ENCODE results near the gene LNX2.

LNX2 gene

DNA sequence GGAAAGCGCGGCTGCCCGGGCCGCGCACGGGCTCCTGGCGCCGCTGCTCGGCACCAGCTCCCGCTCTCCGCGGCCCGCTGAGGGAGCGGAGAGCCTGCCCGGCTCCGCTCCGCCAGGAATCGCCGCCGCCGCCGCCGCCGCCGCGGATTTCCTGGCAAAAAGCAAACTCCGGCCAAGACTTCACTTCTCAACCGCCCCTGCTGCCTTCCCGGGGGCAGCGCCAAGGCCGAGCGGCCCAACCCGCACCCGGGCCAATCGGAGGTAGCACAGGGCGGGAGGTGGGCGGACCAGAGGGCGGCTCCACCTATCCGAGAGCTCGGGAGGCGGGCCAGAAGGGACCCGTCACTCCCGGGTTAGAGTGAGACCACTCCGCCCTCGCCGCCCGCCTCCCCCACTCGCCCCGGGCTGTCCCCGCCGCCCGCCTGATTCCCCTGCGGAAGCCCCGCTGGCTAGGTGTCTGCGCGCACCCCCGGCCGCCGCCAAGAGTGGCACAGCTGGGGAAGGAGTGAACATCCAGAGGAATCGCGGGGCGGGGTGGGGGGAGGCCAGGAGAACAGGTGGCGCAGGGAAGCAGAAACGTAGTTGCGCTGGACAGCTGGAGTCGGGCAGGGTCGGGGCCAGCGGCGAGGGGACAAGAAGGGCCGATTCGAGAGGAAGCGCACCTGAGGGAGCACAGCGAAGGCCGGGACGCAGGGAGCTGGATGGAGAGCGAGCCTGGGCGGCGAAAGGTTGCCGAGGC is at the start of gene LNX2:
Gene LNX2 (minus strand): TSS at position 153 of the 739 bp plus-strand sequence. CDS start 38,826 bp downstream, outside the sequence.
- DNase-seq (ENCODE audit: low read depth in 2 of 2) = peak; percentile 96

DNA sequence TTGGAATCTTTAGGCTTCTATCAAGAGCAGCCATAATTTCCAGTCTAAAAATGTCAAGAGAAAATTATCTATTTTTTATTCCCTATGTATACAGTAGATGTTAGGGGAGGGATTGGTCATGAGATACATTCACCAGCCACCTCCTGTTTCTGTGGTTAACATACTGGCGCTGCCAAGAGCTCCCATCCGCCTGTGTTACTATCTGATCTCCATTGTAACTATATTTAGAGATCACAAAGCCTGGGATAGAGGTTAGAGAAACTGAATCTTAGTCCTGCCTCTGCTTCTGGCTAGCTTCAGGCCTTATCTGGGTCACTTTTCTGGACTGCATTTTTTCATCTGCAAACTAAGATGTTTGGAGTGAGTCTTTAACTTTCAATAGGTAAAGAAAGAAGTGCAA is 47.6 kb upstream of the LNX2 start:
- DNase-seq (ENCODE audit: low read depth in 2 of 2) = no peak

DNA sequence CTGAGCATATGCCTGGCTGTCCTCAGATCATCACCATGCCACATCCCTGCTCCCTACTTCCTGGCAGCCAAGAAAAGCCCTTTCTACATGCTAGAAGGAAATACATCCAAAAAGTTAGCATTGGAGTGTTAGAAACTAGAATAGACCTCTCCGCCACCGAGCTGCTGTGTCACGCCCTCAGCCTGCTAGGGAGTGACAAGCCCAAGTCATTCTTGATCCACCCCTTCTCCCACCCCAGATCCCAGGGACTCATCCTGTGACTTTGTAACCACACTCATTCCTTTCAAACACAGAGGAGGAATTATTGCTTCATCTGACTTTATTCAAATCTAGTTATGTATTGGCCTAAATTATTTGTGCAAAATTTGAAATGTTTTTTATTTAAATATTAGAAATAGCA is 46.6 kb upstream of the LNX2 start:
- DNase-seq (ENCODE audit: low read depth in 2 of 2) = no peak

DNA sequence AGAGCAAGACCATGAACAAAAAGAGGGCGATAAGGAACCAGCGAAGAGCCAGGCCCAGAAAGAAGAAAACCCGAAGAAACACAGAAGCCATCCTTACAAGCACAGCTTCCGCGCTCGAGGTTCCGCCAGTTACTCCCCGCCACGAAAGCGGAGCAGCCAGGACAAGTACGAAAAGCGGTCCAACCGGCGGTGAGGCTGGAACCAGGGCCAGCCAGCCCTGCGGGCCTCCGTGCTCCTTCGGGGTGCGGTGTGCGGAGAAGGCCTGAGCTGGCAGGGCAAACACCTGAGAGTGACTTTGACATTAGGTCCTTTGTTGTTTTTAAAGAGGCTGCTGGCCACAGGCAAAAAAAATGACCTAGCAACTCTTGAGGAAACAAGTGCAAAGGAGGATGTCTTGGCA is 45.4 kb upstream of the LNX2 start:
- no peak for DNase-seq (ENCODE audit: low read depth in 2 of 2)

DNA sequence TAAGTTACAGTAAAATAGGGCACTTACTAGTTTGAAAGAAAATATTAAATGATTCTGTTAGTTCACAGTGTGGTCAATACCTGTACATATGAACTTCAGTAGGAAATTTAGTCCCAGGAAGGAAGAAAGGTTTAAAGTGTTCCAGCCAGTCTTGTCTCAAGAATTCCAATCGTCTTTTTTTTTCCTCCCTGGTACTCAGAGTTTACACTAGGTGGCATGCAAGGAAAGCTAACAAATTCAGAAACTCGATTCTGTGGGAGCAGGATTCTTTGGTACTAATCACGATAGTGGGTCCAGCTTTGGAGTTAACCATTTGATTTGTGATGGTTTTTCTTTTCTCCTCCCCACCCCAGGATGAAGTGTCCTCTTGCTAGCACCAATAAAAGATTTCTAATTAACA is 45.0 kb upstream of the LNX2 start:
- DNase-seq (ENCODE audit: low read depth in 2 of 2) = no peak

DNA sequence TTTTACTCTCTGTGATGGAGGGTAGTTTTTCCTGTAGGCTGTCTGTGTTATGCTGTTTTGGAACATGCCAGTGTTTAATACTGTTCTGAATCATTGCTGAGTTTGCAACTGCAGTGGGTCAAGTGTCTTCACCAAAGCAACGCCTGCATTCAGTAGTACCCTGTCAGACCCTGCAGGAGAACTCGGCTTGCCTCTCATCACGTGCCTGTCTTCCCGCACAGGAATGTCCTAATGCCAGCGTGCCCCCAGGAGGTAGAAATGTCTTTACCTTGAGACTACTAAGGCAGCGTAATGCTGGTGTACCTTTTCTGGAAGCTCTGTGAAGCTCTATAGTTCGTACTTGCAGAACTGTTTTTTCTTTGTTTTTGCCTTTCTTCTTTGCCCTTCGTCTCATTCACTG is 43.6 kb upstream of the LNX2 start:
- no peak for DNase-seq (ENCODE audit: low read depth in 2 of 2)

DNA sequence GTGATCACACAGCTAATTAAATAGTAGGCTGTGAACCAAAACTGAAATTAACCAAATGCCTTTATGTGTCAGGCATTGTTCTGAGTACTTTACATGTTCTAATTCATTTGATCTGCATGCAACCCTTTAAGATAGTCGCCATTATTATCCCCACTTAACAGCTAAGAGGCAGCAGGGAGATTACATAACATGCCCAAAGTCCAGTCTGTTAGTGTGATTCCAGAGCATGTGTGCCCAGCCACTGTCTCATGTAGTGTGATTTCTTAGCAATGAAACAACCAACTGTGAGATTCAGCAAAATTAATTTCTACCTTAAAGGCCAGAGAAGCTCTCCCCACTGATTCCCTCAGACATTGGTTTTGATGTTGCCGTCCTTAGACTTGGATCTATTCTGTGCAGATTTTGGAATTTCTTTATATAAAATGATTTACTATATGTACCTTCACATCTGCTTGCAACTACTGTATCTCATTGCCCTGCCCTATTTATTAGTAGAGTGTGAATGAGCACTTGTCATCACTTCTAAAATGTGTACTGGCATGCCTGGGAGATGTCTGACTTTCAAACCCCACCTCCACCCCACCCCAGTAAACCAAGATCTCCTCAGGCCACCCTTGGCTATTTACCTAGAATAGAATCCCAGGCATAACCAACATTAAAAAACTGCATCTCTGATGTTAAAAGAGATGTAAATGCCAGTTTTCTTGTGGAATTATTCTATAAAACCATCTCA is 42.6 kb upstream of the LNX2 start:
- no peak for DNase-seq (ENCODE audit: low read depth in 2 of 2)

DNA sequence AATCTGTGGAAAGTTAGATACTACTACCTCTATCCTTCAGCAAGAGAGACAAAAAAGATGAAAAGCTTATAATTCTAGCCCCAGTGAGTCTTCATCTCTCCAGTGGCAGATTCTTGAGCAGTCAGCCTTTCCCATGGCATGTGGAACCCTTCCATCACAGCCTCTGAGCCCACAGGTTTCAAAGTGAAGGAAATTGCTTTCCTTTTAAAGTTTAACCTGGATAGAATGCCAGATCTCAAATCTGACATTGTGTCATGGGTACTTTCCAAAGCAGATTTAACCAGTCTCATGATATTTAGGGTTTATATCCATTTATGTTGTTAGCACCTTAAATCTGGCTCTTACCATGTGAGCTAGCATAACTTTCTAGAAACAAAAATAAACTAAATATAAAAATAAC is 40.7 kb upstream of the LNX2 start:
- no peak for DNase-seq (ENCODE audit: low read depth in 2 of 2)

DNA sequence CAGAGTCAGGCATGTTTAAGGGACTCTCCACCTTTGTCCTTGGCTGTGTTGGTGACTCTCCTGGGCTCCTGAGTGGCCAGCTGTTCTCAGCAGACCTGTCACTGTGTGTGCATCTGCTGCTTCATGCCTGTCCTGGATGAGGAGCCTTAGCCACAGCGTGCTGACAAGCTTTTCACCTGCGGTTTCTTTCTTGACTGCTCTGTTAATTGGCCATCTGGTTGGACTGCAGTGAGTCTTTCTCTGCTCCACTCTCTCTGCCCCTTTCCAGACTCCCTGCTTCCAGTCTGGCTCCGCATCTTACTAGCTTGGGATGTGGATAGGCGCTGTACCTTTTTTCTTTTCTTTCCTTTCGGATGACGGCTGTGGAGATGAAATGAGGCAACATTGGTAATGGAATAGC is 40.2 kb upstream of the LNX2 start:
- DNase-seq (ENCODE audit: low read depth in 2 of 2) = no peak

DNA sequence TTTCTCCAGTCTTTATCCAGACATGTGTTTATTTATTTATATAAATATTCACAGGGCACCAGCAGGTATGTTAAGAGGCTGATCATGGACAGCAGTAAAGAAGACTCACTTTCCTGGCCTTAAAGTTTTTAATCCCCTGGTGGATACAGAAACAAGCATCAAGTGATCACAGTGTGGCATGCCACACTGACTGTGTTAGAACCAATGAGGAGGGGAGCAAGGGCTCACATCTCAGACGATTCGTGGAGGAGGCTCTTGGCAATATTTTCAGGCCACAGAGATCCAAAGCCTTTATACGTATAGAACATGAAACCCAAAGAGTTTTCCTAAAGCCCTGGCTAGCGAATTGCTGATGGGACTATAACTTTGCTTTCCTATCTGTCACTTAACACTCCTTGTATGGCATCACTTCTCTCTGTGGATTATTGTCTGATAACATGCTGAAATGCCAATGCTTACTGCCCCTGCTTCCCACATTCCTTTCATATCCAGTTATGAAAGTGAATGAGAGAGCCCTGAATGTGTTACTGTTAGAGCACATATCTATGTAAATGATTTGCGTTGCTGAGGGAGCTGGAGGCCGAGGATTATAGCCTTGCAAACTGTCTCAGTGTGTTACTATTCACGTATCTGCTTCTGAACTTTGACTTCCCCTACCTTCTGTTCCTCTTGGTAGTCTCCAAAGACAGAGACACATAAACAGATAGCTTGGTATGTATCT is 39.0 kb upstream of the LNX2 start:
- no peak for DNase-seq (ENCODE audit: low read depth in 2 of 2)

DNA sequence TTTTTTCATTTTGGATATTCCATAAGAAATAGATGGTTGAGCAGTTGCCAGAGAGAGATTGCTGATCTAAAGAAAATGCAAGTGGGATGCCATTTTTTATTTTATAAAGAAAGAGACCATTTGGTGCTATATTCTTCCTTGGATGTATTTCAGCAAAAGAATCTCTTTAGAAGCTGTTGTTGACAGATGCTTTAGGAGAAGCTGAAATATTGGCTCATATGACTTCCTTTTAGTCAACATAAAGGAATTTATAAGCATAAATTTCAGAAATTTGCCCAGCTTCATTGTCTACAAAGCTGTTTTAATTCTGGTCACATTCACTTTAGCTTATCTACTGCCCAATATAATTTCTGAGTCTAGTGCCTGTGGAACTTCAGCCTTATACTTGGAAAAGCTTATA is 38.2 kb upstream of the LNX2 start:
- DNase-seq (ENCODE audit: low read depth in 2 of 2) = no peak

DNA sequence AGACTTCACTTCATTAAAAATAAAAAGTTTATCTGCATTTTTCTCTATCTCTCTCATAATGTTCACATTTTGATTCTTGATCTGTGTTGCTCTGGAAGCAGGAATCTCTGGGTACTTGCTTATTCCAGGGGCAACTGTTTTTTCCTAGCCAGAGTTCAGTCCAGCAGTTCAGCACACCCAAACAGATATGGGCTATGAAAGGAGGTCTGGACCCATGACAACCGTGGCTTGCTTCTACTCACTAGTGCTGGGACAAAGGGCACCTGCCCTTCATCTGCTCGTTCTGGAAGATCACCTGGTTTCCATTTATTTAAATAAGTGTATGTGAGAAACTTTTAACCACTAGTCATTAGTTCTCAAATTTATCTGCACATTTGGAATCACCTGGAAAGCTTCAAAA is 37.4 kb upstream of the LNX2 start:
- DNase-seq (ENCODE audit: low read depth in 2 of 2) = no peak

DNA sequence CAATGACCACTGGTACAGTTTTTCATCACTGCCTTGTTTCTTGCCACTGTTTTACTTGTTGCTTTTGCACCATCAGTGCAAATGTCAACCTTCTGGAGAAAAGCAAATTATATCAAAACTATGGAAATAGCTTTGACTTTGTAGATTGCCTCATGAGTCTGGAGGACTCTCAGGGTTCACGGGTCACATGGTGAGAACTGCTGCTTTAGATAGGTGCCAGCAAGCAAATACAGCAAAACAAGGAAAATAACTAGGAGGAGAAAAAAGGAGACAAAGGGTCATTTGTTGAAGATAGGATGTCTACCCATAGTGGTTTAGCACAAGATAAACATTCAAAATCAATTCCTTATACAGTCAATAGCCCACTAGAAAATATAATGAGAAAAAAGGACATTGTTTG is 34.5 kb upstream of the LNX2 start:
- no peak for DNase-seq (ENCODE audit: low read depth in 2 of 2)

DNA sequence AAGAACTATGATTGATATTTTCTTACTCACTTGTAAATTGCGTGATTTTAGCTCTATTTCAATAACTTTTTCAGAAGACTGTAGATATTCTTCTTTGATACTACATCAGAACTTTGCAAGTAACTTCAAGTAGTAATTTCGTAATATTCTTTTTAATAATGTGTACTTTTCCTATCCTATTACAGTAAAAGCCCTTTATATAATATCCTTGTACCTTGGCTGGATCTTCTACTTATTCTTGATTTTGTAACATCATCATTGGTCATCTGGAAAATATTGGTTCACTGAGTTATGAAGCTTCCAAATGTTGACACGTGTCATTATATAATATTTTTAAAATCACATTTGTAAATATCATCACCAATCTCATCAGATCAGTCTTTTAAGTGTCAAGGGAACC is 33.7 kb upstream of the LNX2 start:
- no peak for DNase-seq (ENCODE audit: low read depth in 2 of 2)

DNA sequence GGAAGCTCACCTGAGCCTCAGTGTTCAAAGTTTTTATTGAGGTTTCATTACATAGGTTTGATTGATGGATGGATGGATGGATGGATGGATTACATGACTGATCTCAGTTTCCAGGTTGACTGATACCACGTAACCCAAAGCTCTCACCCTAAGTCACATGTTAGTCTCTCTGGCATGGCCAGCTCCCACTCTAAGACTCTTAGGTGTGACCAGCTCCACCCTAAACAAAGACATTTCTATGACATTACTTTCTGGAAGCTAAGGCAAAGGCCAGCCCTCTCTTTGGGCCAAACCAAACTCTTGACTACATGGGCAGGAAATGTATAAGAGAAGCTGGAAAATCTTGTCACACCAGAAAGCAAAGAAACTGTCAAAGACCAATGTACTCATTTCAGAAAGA is 30.0 kb upstream of the LNX2 start:
- no peak for DNase-seq (ENCODE audit: low read depth in 2 of 2)

DNA sequence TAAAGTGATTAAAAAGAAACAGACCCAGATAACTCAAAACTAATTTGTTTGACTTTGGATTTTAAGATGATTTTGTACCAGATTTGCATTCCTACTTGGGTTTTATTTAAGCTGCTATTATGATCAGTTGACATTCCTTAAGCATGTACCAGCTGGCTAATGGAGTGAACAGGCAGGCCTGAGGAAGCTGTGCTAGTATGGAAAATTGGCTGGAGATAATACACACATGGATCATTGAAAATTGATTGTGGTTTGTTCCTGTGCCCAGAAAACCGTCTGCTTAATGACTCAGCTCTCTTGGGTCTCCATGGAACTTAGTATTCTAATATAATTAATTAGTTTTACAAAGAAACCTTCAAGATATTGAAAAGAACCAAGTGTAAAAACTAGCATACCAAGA is 24.0 kb upstream of the LNX2 start:
- no peak for DNase-seq (ENCODE audit: low read depth in 2 of 2)

DNA sequence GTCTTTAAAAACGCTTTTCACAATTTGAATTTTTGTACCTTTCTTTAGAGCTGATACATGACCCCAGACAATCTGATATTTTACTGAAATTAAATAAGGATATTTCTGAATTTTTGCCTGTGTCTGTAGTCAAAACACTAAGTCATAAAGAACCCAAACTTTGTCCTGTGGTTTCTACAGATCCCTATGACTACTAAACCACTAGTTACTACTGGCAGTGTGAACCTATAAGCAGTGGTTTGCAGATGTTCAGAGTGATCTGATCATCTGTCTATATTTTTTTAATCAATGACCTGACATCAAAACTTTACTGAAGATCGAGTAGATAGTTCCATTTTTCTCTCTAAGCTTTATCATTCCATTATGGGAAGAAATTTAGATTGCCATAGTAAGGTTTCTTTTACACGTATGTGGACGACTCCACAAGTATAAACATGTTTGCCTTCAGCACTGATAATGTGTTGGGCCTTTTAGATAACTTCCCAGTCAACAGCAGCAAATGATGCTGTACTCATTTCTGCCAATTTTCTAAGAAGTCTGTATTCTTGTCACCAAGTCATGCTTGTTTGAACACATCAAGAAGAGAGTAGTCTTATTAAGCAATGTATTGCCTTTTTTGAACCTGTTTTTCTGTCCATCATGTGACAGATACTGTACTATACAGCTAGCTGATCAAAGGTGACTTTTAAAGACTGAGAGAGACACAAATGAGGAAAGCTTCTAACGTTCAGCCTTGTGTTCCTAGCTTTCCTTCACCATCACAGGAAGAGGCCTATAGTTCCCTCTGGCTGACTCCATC is 23.2 kb upstream of the LNX2 start:
- no peak for DNase-seq (ENCODE audit: low read depth in 2 of 2)

DNA sequence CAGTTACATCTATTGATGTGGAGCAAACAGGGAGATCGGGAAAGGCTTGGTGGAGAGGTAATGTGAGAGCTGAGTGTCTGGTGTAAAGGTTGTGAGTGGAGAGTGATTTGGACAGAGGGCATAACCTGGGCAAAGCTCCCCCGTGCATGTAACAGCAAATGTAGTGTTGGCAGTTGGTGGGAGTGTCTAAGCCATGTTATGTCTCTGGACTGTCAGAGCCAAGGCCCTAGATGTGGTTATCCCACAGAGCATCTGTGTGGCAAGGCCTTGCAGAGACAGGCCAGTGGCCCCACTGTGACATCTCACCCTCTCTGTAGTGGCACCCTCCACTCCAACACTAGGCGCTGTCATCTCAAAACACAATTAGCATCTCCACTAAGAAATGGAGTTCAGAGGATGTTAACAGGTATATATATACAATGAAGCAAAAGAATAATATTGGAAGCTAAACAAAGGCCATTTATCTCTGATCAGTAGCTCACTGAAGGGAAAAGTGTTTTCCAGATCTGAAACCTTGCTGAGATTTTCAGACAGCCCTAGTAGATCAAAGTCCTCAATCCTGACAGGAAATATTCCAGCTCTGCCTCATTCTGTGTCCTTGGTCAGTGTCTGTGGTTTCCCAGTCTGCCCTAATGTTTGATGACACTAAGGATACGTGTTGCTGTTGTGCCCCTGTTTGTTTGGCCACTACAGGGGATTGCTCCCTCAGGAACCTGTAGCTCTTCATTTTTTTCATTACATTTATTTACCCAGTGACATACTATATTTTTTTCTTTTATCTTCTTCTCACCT is 21.6 kb upstream of the LNX2 start:
- DNase-seq (ENCODE audit: low read depth in 2 of 2) = no peak

DNA sequence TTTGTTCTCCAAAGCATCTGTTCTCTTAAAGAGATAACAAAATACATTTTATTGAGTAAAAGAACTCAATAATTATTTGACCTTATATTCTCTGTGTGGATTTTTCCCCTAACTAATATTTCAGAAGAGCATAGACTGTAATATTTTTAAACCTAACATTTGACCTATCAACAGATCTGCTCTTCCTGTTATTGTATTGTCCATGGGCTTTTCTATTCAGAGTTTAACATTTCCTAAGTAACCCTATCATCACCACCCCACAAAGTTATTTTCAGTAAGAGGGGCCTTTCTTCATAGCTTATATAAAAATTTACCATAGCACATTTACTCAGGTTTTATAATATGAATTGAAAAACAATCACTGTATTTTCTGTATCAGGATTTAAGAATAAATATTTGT is 18.9 kb upstream of the LNX2 start:
- DNase-seq (ENCODE audit: low read depth in 2 of 2) = no peak

DNA sequence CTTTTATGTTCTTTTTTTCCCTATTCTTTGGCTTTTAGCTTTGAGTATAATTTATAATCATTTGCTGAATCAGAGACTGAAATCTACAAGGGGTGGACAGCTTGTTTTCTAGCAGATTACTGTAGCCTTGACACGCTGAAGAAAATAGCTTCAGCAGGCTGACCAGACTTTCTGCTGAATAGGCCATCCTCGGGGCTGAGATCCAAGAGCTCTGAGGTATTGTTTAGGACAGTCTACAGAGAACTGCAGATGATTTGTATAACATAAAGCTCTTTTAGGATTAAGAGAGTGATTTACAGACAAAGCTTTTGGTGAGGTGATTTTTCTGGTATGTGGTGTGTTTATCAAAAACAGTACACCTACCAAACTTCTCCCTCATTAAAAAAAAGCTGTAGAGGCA is 18.2 kb upstream of the LNX2 start:
- no peak for DNase-seq (ENCODE audit: low read depth in 2 of 2)

DNA sequence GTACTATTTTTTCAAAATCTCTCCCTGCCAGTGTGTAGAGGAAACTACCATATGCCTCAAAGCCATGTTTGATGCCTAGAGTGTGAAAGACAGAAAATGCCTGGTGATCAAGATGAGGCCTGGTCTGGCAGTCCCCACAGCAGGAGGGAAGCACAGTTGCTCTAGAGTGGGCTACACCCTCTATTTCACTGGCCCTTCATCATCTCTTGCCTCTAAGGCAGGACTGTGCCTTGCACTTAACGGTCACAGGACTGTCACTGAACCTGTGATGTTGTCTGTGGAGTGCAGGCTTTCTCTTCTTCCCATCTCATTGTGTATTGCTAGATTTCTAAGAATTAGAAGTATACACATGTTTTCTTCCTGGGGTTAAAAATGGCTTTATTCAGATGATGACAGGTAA is 17.7 kb upstream of the LNX2 start:
- no peak for DNase-seq (ENCODE audit: low read depth in 2 of 2)
